Activated T-cell treated with anti-CD3 and anti-CD28 coated beads for 48 hours (primary cell): Measurements from ENCODE around the gene CAMKMT.

Experiments used
- DNase-seq: peaks from one replicate; pipeline ENCODE4 v3.0.0-alpha.2; 2020; ENCODE audit warnings: low read depth

Gene CAMKMT

GRCh38 chr2:44689516-44689915, 327.8 kb downstream of the CAMKMT start:
- no peak for DNase-seq

- no peak for DNase-seq
Observed at GRCh38 chr2:44691174-44691785, 329.5 kb downstream of the CAMKMT start.

GRCh38 chr2:44692821-44693220, 331.1 kb downstream of the CAMKMT start:
- DNase-seq, result no peak

DNA sequence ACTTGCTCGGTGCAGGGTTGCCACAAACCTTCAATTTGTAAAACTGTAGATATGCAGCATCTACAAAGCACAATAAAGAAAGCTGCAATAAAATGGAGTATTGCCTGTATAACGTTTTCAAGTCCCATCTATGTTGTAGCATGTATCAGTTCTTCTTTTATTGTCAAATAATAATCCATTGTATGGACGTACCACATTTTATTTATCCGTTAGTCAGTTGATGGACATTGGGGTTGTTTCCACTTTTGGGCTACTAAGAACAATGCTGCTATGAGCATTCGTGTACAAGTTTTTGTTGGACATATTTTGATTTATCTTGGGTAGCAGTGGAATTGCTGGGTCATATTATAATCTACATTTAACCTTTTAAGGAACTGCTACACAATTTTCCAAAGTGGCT, 339.1 kb downstream of the CAMKMT start:
- no peak for DNase-seq

GRCh38 chr2:44705356-44705755, 343.6 kb downstream of the CAMKMT start:
- no peak for DNase-seq

DNA sequence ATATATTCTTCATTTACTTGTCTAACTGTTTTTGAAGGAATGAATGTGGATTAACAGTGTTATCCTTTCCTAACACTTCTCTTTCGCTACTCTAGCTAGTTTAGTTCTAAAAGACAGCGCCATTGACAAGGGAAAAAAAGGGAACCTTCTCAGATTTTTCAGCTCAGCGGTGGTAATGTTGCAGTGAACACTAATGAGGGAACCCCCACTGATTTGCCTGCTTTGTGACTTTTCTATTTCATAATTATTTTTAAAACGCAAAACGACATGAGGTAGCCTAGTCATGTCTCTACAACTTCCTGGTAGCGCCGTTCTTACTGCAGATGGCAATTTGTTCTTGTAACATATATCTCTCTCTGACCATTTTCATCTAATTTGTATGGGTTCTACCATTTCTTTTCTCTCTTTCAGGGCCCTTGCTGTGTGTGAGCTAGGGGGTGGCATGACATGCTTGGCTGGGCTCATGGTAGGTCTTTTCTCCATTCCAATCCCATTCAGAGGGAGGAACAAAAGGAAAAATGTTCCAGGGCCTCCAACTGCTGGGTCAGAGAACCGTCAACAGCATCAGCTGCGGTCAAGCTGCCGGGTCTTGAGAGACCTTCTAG, 344.2 kb downstream of the CAMKMT start:
- no peak for DNase-seq

GRCh38 chr2:44706681-44707553, 345.2 kb downstream of the CAMKMT start:
- DNase-seq, result no peak

DNA sequence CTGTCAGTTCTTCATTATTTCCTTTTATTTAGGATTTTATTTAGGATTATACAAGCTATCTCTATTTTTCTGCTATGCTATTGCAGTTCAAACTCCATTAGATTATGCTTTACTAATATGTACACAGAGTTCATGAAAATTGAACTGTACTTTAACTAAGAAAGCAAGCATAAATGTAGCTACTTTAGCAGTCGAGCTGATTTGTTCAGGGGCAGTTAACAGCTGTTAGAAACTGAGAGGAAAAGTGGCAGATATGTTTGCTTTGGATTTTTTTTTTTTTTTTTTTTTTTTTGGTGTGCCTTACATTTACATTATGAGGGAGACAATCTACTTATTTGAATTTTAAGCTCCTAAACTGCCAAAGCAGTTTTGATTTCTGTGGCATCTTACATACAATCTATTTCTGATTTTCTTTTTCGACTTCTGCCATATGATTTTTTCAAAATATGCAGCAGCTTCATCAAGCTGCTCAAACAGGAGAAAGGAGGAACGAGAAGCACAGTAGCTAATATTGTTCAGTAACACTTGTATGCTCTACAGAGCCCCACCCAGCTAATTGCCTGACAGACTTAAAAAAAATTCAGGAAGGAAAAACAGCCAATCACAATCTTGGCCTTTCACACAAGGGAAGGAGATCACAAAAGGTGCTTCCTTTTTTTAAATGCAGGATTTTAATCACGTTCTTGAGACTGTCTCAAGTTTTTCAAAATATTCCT, 346.4 kb downstream of the CAMKMT start:
- no peak for DNase-seq

DNA sequence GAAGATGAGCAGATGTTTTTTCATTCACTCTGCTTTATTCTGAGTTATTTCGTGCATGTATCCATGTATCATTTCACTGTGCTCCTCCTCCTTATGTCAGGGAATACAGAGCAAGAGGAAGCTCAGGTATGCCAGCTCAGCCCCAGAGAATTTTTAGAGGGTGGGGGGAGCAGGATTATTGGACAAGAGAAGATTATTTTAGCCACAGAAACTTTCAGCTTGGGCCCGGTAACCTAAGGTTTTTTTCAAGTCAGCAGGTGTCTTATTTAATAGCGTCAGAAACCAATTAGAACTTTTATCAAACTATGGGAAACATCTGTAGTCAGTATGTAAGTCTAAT, 346.9 kb downstream of the CAMKMT start:
- DNase-seq, result no peak

DNA sequence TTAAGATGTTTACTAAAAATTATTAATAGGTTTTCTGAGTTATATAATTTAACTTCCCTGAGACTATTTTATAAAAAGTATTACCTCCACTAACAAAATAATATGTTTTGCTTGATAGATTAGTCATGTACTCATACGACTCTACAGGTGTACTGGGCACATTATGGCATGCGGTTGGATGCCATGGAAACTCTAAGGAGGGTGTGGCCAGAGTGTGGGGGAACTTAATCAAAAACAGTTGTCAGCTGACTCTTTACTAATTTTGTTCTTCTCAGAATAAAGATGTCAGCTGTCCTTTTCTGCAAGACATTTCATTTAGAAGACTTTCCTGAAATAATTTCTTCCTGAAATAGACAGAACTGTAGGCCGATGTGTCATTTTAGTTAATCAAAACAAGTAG, 351.4 kb downstream of the CAMKMT start:
- no peak for DNase-seq

DNA sequence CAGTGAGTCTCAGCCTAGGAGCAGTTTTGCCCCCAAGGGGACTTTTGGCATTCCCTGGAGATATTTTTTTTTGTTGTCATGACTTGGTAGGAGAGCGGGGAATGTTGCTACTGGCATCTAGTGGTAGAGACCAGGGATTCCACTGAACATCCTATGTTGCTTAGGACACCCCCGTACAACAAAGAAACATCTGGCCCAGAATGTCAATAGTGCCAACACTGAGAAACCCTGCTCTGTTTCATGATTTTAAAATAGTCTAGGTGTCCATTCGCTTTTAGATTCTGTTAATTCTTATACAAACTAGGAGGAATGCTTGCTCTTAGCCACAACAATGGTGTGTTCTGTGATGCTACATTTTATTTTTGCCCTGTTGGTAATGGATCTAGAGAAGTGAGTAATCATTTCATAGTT, 353.9 kb downstream of the CAMKMT start:
- DNase-seq, result no peak

DNA sequence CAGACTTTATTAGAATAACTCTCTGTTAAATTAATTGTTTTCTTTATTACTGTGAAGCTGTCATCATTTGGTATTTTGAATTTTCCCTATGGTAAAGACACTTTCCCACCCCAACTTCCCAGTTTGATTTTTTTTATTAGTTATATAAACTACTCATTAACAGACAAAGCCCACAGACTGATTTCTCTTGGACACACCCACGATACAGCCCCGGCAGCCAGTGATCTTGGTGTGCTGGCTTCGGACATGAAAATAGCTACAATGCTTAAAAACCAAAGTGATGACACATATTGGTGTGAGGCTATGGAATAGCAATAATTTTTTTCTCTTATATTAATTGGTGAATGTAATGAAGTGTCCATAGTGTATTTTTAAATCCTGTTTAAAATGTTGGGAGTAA, 354.4 kb downstream of the CAMKMT start:
- DNase-seq, result no peak

GRCh38 chr2:44718431-44718830, 356.7 kb downstream of the CAMKMT start:
- DNase-seq, result no peak

DNA sequence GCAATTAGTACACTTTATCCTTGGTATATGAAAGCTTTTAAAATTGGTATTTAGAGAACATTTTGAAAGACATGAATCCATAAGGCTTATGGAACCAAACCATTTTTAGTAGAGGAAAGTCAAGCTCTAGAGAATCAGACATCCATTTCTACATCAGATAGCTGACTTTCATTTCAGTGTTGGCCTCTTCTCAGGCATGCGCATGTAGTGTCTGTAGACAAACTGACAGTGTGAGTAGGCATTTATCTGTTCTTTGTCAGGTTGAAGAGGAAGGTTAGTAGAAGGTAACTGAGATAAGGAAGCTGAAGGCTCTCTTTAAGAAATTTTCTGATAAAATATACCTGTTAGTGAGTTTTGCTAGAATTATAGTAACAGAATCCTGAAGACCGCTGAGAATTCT, 357.8 kb downstream of the CAMKMT start:
- no peak for DNase-seq

GRCh38 chr2:44722026-44722625, 360.4 kb downstream of the CAMKMT start:
- no peak for DNase-seq

- no peak for DNase-seq
Observed at GRCh38 chr2:44723921-44724320, 362.2 kb downstream of the CAMKMT start.

DNA sequence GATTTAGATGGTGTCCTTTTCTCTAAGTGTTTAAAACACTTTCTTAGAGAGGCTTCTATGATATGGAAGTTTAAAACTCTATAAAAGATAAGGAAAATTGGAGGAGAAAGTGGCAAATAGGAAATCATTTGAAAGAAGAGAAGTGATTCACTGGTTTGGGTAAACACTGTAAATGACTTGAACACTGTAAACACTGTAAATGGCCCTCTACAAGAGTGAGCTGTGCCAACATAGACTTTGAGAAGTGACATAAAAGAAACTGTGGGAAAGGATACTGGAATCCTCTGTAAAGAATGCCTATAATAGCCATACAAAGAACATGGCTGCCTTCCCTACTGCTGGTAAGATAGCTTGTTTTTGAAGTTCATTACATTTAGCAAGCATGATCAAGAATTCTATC, 368.8 kb downstream of the CAMKMT start:
- DNase-seq, result no peak

DNA sequence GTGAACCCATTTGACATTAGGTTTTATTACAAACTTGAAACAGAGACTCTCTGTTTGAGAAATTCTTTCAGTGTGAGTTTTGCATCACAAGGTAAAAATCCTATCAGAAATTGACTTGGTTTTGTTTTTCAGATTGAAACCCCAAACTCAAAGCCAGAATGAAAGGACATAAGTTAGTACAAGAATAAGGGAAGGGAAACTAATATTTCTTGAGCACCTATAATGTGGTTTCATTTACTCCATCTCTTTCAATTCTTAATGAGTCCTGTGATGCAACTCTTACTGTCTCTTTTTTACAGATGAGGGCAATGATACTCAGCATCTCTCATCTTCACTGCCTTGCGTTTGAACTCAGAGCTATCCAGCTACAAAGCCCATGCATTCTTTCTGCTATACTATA, 369.8 kb downstream of the CAMKMT start:
- no peak for DNase-seq

GRCh38 chr2:44736270-44736942, 374.7 kb downstream of the CAMKMT start:
- DNase-seq, result no peak

DNA sequence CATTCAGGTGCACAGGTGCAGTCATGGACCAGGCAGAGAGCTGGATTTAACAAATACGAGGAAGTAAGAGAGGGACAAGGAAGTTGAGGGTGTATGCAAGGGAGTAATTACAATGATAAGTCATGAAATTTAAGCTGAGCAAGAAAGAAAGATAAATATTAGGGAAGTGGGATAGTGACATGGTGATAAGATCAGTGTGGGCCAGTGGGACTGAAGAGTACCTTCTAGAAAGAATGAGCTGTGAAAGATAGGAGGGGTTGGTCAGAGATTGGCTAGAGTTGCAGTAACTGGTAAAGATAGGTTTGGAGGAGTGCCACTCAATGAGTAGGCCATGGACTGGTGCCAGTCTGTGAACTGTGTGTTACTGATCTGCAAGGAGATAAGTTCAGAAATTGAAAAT, 378.9 kb downstream of the CAMKMT start:
- DNase-seq, result no peak

GRCh38 chr2:44741507-44741906, 379.8 kb downstream of the CAMKMT start:
- DNase-seq, result no peak

GRCh38 chr2:44742057-44742456, 380.3 kb downstream of the CAMKMT start:
- DNase-seq, result no peak
